GM19372 (cell line): ENCODE measurements around the gene NANS.
"Not testable (repeated sequence)": the region's sequence is repeated elsewhere in the genome, so short reads cannot be mapped to it uniquely, and the experiment has no call there.

Experiments used
- ATAC-seq: cut with Tn5 transposase; IDR thresholded peaks from one replicate; pipeline ENCODE4 v1.9.1; 2021; ENCODE audit warnings: mild to moderate bottlenecking, low read depth, moderate library complexity; ENCODE audit not compliant: unreplicated experiment

NANS gene

DNA sequence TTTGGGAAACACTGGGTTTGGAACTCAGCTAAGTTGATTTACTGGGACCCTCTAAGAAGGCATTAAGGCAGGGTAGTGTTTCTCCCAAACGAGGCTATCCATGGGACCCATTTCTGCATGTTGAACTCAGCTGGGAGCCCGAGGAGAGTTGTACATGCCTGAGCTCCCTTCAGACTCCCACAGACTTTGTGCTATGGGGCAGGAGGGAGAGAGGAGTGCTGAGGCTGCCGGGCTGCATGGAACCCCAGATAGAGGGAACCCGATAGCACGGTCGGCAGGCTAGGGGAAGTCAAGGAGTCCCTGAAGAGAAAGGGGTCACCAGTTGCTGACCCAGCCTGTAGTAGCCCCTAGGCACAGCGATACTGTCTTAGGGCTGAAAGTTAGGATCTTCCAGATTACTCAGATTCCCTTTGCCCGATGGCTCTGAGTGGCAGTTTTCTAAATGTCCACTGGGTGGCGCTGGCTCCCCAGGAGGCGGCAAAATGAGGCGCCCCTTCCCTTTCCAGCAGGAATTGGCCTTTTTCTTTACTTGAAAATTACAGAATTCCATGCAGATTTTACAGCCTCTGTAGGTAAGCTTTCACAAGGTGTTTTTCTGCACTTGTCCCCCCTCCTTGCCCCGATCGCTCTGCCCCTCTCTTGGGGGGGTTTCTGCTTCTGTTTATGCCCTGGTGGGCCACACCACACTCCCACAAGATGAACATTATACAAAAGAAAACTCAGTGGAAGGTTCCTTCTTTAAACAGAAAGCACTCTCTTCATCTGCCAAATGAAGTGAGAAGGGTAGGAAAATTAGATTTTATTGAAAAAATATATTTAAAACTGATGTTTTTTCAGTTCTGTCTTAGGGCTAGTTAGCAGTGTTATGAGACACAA is 17.8 kb downstream of the NANS start:
- ATAC-seq, result no peak

DNA sequence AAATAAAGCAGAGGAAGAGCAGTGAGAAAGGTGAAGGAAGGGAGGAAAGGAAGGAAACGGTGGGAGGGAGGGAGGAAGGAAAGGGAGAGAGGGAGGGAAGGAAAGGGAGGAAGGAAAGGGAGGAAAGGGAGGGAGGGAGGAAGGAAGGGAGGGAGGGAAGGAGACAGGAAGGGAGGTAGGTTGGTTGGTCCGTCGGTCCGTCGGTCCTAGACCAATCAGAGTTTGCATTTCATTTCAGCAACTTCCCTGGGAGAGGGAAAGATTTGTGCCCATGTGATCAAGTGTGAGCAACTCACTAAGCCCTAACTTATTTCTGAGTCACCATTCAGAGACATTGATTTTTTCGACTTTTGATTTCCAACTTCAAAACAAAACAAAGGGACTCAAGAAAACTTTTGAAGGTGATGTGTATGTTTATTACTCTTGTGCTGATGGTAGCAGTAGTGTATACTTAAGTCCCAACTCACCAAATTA is 18.8 kb downstream of the NANS start:
- ATAC-seq, result no peak

GRCh38 chr9:98076514-98076890 is 20.0 kb downstream of the NANS start:
- ATAC-seq, result not testable (repeated sequence)

DNA sequence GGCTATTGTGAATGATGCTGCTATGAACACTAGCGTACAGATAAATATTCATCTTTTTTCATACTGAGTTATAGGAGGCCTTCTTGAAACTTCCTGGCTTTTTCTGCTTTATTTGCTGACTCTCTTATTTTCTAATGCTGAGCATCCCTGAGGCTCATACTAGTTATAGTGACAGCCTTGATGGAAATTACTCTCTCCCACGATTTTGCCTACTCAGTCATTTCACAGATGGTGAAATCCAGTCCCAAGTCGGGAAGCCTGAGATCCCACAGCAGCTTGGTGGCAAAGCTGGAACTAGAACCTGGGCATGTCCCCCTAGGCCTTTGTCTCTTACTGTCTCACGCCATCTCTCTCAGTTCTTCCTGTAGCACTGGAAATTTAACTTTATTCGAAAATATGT is 22.4 kb downstream of the NANS start:
- no peak for ATAC-seq

DNA sequence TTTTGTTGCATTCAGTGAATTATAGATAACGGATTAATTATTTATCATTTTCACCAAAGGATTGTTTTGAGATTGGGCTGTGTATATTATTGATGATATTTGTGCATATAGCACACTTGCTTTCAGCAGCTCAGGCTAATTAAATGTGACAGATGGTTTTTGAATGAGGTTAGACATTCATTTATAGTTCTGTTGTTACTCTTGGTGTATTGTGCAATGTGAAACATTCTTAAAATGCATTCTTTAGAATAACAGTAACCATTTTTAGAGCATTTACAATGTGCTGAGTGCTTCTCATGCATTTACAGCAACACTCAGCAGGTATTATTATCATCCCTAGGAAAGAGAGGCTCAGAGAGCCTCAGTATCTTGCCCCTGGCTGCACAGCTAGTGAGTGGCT is 23.8 kb downstream of the NANS start:
- ATAC-seq, result no peak

DNA sequence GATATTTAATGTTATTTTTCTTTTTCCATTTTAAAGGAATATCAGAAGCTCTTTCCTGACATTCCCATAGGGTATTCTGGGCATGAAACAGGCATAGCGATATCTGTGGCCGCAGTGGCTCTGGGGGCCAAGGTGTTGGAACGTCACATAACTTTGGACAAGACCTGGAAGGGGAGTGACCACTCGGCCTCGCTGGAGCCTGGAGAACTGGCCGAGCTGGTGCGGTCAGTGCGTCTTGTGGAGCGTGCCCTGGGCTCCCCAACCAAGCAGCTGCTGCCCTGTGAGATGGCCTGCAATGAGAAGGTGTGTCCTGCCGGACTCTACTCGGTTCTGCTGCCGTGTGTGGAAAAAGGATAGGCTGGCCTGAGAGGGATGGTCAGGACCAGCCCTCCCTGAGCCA is 24.2 kb downstream of the NANS start:
- no peak for ATAC-seq

DNA sequence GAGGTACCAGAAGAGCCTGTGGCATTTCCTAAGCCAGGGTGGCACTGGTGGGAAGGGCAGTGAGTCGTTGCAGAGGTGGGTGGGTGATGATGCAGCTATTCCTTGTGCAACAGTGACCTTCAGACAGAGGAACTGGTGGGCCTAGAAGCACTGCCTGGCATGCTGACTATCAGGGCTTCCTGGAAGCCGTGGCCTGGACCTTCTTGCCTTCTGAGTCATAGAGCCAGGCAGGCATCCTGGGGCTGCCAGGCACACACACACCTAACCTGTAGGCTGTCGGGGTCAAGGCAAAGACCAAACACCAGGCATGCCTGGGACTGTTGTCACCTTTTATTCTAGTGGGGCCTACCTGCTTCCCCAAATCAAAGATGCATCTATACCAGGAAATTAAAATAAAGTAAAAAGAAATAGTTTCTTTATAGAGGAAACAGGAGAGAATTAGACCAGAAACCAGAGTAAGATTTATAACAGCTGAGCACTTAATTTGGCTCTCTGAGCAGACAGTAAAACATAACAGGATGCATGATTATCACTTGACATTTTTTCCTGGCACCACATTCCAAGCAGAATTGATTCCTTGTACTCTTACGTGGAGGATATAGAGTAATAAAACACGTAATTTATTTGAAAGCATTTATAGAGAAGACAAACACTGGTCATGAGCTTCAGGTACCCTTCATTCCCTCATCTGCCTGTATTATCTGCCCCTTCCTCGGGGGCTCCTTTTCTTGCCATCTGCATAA is 25.1 kb downstream of the NANS start:
- no peak for ATAC-seq

GRCh38 chr9:98083061-98083501 is 26.5 kb downstream of the NANS start:
- no peak for ATAC-seq

DNA sequence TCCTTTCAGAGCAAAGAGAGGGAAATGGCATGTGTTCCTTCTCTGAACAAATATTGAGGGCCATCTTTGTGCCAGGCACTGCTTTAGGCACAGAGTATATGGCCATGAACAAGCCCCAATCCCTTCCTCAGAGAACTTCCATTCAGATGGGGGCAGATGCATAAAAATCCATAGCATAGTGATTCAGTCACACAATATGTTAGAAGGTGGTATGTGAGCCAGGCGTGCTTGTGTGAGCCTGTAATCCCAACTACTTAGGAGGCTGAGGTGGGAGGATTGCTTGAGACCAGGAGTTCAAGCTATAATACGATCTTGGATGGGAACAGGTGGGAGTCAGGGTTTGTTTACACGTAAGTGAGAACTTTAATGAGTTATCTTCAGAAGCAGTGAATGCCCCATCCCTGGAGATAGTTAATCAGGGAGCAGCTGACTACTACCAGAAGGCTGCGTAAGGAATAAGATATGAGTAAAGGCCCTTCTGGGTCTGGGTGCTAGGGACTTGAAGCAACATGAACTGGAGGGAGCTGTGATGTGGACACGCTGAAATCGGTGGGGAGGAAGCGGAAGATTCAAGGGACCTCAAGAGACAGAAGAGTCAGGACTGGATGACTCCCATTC is 27.1 kb downstream of the NANS start:
- ATAC-seq, result no peak

DNA sequence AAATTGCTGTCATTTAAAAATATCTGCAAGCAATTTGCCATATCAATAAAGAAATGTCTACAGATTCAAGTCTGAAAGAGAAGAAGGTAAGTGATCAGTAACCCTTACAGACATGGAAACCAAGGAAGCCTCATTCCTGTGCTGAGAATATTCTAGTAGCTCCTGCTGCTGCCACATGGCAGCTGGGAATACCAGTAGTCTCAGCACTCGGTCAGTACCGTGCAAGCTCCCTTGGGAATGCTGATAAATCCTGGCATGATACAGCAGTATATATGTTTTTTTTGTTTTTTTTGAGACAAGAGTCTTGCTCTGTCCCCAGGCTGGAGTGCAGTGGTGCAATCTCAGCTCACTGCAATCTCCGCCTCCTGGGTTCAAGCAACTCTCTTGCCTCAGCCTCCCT is 27.9 kb downstream of the NANS start:
- ATAC-seq, result no peak

GRCh38 chr9:98085058-98085457 is 28.5 kb downstream of the NANS start:
- no peak for ATAC-seq

DNA sequence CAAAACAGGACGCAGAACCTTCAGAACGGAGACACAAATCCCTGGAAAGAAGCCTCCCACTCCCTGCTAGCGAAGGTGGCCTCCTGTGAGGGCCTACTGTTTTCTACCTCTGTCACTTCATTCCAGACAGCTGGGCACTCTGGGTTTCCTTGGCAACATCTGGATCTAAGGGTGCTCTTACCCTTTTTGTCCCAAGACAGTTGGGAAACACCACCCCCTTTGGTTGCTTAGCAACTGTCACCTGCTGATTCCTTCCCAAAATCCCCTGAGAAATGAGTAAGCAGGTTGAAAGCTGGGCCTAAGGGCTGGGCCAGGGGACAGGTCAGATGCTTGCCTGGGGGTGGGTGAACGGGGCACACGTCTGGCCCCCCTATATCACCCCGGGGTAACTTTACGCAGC is 29.4 kb downstream of the NANS start:
- no peak for ATAC-seq

DNA sequence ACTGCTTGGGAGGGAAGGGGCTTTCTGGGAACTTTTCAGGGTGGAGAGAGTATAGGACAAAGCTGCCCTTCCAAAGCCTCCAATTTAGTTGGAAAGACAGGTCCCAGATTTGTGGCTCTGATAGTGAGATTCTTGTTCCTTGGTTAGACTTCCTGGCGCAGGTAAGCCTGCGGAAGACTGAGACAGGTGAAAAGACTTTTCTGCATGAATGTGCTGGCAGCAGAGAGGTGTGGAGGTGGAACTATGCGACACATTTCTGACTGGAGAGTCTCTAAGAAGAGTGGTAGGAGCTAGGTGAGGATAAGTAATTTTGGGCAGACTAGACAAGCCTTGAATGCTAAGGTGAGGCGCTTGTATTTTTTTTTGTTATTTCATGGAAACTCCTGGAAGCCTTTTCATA is 29.9 kb downstream of the NANS start:
- ATAC-seq, result no peak

GRCh38 chr9:98087420-98088354 is 31.2 kb downstream of the NANS start:
- ATAC-seq, result no peak

DNA sequence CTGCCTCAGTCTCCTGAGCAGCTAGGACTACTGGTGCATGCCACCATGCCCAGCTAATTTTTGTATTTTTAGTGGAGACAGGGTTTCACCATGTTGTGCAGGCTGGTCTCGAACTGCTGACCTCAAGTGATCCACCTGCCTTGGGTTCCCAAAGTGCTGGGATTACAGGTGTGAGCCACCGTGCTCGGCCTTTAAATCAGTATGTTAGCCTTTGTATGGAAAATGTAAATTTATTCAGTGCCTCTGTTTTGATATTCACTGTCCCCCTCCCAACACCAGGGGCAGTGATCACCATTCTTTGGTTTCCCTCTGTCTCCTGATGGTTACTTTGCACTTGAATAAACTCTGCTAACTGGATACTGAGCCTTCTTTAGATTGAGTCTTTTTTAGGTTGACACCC is 34.1 kb downstream of the NANS start:
- not testable (repeated sequence) for ATAC-seq

DNA sequence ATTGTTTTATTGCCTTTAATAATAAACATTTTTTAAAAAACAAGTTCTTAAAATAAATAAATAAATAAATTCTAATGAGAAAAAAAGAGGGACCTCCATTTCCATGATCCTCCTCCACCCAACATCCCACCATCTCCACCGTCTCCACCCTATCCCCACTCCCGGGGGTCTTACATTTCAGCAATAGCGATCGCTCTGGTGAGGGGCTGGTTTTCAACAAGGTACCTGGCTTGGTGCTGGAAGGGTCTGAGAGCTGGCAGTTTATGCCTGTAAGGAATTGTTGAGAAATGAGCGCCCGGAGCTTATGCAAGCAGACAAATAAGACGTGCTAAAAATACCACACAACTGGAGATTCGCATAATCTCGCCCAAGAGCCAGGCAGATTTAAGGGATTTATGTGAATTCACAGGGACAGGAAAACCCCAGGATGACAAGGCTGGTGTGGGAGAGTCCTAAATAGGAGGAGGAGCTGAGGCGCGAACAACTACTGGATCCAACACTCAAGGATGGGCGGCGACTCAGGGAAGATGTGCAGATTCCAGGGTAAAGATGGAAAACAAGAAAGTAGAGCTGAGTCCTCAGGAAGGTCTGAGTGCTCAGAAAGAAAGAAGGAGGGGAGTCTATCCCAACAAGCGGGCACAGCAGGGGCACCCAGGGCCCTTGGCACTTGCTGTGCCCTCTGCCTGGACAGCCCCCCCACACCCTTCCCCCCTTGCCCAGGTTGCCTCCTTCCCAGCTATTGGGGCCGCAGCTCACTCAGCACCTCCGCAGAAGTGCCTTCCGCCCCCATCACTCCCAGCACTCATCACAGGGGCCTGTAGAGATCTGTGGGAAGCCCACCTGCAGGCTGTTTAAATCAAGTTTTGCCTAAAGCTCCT is 35.4 kb downstream of the NANS start:
- ATAC-seq, result no peak

DNA sequence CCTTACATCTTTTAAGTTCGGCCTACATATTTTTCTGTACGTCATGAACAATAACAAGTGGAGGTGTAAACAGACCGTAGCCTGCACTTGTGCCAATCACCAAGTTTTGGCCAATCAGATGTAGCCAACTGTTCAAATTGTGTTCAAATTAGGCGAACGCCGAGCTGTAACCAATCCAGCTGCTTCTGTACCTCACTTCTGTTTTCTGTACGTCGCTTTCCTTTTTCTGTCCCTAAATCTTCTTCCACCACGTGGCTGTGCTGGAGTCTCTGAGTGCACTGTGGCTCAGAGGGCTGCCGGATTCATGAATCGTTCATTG is 36.0 kb downstream of the NANS start:
- ATAC-seq, result no peak

DNA sequence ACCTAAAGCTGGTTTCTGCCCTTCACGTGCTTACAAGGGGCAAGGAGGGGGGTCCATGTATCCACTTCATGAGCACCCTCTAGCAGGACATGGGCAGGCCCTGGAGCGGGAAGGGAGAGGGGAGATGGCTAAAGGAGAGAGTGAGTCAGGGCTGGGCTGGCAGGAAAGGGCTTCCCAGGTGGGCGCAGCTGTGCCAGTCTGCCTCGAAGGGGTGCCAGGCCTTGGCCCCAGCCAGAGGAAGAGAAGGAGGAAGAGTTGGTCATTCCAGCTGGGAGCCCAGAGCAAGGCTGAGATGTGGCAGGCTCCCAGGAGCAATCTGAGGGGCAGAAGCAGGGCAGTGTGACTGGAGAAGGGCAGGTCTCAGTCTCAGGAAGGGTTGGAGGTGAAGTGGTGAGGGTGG is 37.8 kb downstream of the NANS start:
- no peak for ATAC-seq

DNA sequence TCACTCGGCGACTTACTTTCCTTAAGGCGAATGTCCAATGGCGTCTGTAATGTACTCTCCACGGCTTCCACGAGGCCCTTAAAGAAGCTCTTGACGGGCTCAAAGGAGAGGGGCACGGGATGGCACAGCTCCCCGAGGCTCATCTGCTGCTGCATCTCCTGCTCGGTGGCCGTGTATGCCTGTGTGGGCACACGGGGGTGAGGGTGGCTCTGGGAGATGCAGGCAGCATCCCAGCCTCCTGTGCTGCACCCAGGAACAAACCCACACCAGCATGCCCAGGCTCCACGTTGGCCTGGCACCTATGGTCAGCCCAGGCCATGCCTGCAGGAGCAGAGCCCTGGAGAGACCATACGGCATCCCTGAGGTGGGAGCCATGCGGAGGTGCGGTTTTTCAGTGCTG is 38.3 kb downstream of the NANS start:
- ATAC-seq, result no peak
